ENCODE results near the gene LTO1.

LTO1 gene

GRCh38 chr11:69656536-69657455 lies 18.4 kb downstream of the LTO1 start:
- DNase-seq = no peak

- DNase-seq = no peak
Observed at GRCh38 chr11:69655479-69656428, 19.4 kb downstream of the LTO1 start.

- DNase-seq = no peak
Observed at GRCh38 chr11:69654660-69655478, 20.3 kb downstream of the LTO1 start.

GRCh38 chr11:69654001-69654659 lies 21.0 kb downstream of the LTO1 start:
- no peak for DNase-seq

DNA sequence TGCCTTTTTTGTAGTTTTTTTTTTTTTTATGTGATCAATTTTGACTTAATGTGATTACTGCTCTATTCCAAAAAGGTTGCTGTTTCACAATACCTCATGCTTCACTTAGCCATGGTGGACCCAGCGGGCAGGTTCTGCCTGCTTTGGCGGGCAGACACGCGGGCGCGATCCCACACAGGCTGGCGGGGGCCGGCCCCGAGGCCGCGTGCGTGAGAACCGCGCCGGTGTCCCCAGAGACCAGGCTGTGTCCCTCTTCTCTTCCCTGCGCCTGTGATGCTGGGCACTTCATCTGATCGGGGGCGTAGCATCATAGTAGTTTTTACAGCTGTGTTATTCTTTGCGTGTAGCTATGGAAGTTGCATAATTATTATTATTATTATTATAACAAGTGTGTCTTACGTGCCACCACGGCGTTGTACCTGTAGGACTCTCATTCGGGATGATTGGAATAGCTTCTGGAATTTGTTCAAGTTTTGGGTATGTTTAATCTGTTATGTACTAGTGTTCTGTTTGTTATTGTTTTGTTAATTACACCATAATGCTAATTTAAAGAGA lies 21.7 kb downstream of the LTO1 start:
- no peak for DNase-seq

DNA sequence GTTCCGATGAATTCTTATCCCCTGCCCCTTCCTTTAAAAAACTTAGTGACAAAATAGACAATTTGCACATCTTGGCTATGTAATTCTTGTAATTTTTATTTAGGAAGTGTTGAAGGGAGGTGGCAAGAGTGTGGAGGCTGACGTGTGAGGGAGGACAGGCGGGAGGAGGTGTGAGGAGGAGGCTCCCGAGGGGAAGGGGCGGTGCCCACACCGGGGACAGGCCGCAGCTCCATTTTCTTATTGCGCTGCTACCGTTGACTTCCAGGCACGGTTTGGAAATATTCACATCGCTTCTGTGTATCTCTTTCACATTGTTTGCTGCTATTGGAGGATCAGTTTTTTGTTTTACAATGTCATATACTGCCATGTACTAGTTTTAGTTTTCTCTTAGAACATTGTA lies 22.2 kb downstream of the LTO1 start:
- no peak for DNase-seq

DNA sequence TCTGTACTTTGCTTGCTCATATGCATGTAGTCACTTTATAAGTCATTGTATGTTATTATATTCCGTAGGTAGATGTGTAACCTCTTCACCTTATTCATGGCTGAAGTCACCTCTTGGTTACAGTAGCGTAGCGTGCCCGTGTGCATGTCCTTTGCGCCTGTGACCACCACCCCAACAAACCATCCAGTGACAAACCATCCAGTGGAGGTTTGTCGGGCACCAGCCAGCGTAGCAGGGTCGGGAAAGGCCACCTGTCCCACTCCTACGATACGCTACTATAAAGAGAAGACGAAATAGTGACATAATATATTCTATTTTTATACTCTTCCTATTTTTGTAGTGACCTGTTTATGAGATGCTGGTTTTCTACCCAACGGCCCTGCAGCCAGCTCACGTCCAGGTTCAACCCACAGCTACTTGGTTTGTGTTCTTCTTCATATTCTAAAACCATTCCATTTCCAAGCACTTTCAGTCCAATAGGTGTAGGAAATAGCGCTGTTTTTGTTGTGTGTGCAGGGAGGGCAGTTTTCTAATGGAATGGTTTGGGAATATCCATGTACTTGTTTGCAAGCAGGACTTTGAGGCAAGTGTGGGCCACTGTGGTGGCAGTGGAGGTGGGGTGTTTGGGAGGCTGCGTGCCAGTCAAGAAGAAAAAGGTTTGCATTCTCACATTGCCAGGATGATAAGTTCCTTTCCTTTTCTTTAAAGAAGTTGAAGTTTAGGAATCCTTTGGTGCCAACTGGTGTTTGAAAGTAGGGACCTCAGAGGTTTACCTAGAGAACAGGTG lies 23.1 kb downstream of the LTO1 start:
- no peak for DNase-seq

GRCh38 chr11:69650832-69651344 lies 24.3 kb downstream of the LTO1 start:
- DNase-seq = no peak

GRCh38 chr11:69650081-69650831 lies 24.9 kb downstream of the LTO1 start:
- no peak for DNase-seq

- no peak for DNase-seq
Observed at GRCh38 chr11:69649576-69649900, 25.6 kb downstream of the LTO1 start.

DNA sequence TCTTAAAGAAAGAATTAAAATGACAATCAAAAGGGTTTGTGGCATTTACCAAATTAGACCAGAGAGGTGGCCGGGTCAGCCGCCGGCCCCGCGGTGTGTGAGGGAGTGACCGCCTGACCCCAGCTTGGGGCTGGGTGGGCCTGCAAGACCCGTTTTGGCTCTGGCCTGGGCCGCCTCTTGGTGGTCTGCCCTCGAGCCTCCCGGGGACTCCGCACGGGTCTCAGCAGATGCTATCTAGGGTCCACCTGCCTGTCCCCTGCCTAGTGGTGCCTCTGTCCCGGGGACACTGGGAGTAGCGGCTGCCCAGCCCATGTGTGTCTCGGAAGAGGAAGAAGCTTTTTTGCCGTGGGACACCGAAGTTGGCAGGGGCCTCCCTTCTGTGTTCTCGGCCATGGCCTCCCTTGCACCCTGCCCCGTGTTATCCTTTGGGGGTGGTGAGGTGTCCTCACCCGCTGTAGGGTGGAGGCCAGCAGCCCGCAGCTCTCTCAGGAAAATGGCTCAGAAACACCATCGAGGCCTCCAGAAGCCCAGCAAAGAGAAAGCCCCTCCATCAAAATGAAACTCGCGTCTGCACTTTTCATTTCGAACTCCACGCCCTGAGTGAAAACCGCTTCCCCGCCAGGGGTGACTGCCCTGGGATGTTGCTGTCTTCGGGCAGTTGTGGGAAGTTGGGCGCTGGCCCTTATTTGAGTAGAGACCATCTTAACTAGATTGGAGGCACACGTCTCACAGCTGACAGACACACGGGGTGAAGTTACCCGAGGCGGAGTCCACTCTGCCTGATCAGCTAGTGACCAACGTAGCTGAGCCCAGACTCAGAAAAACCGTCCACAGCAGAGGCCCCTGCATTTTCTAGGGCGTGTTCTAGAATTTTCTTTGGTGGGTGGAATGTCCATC lies 26.2 kb downstream of the LTO1 start:
- DNase-seq = no peak

DNA sequence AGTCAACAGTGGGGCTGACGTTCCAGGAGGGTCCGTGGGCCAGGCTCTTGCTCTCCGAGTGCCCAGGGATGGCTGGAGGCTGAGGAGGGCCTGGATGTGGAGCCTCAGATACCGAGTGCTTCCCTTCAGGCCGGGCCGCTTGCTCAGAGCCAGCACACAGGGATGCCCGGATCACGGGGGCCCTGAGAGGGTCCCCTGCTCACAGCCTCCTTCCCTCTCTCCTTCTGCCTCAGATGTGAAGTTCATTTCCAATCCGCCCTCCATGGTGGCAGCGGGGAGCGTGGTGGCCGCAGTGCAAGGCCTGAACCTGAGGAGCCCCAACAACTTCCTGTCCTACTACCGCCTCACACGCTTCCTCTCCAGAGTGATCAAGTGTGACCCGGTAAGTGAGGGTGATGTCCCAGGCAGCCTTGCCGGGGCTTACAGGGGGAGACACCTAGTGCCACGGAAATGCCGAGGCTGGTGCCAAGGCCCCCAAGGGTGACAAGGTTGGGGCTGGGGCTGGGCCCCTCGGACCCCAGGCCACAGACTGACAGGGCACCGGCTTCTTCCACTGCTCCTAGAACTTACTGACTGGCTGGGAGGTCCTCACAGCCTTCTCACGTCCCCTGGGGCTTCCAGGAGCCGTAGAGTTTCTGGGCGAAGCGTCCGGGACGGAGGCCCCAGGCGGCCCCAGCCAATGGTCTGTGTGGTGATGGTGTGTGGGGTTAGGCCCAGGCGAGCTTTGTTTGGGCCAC lies 27.2 kb downstream of the LTO1 start:
- no peak for DNase-seq

DNA sequence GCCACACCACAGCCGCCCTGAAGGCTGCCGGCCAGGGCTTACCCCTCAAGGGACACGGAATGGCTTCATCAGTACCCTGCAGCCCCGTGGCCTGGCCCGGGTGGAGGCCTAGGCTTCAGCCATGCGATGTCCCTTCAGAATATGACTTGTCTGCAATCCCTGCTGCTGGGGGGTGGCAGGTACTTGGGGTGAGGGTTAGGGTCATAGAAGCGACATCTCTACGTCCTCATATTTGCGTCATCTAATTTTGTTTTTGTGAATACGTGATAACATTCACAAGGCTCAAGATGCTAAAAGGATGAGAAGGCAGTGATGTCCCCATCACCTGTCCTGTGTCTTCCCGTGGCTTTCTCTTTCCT lies 27.8 kb downstream of the LTO1 start:
- no peak for DNase-seq

- no peak for DNase-seq
Observed at GRCh38 chr11:69646493-69647389, 28.4 kb downstream of the LTO1 start.

- DNase-seq = no peak
Observed at GRCh38 chr11:69645801-69646492, 29.2 kb downstream of the LTO1 start.

GRCh38 chr11:69644962-69645675 lies 30.0 kb downstream of the LTO1 start:
- DNase-seq = no peak
